ENCODE results near the gene CHN2.

Gene CHN2

DNA sequence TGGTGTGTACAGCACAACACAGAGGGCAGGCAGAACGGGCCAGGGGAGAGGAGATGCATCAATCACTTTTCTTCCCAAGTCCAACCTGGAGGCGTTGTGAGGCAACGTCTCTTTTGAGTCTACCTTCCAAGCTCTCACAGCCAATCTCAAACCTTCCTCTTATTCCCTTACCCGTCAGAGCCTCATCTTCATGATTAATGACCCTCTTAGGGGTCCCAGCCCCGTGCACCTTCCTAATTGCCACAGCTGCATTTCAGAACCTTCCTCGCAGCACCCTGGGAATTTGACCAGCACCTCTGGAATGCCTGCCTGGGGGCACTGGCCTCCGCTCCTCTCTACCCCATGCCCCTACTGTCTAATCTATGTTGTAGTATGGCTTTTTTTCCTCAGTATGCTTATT lies 199.7 kb downstream of the CHN2 start:
- DNase-seq (ENCODE audit: low read depth in 2 of 2): no peak

DNA sequence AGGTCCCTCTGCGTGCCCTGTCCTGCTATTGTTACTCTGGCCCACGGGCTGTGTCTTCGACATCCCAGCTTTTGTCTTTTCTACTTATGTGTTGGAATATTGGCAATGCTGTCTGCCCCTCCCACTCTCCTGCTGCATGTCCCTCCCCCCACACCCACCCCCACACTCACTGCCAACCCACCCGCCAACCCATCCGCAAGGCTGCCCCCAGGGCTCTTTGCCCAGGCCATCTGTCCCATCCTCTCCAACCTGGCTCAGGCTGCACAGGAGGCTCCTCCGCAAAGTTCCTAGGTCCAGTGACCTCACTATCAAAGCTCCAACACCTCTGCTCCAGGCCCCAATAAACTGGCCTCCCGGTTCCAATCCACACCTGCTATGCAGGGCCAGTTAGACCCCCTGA lies 202.0 kb downstream of the CHN2 start:
- no peak for DNase-seq (ENCODE audit: low read depth in 2 of 2)

DNA sequence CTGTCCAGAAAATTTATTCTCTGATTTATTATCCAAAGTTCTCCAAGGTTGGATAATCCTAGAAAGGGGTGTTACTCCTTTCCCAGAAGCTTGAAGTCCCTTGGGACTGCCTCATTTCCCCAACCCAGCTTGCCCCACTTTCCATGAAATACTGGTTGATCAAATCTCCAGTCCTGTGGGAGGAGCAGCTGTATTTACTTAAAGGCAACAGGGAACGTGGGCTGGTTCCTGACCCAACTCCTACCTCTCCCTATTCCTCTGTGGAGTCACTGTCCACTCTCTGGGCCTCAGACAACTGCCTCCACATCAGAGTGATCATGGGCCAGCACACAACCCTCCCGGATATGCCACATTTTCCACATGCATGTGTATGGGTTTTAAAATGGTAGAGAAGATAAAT lies 202.8 kb downstream of the CHN2 start:
- DNase-seq (ENCODE audit: low read depth in 2 of 2): no peak

DNA sequence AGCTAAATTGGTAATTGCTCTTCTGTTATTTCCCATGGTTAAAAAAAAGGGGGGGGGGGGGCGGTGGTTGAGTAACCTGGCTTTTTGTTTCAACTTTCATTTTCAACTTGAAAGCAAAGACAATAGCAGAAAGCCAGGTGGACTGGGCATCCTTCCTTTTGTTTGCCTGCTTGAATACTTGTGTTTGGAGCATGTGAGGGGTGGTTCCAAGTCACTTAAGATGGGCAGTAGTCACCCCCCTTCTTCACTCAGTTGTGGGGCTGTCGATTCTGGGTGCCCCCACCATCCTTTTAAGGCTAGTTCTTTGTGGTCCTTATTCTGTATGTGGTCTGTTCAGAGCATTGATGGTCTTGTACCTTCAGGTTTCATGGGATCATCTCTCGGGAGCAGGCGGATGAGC lies 203.4 kb downstream of the CHN2 start:
- no peak for DNase-seq (ENCODE audit: low read depth in 2 of 2)

DNA sequence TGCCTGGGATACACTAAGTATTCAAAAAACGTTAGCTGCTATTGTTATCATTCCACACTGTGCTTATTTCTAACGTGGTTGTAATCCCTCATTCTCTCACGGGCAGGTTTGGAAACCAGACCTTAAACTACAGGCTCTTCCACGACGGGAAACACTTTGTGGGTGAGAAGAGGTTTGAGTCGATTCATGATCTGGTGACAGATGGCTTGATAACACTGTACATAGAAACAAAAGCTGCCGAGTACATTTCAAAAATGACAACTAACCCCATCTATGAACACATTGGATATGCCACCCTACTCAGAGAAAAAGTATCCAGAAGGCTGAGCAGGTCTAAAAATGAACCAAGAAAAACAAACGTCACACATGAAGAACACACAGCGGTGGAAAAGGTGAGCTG lies 205.9 kb downstream of the CHN2 start:
- no peak for DNase-seq (ENCODE audit: low read depth in 2 of 2)

DNA sequence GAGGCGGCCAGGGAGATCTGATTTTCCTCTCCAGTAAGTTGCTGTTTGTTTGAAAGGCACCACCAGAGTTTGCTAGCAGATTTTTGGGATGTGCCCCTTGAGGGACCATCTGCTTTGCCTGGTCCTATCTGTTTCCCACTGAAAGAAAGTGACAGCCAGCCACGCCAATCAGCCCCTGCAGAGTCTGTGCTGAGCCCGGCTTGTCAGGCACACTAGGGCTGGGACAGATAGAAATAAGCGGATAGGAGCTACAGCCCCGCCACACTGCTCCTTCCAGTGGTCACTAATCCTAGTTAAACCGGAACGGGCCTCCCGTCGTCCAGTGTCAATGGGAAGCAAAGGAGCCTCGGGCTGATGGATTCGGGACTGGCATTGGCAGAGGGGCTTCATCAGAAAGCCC lies 207.2 kb downstream of the CHN2 start:
- no peak for DNase-seq (ENCODE audit: low read depth in 2 of 2)

DNA sequence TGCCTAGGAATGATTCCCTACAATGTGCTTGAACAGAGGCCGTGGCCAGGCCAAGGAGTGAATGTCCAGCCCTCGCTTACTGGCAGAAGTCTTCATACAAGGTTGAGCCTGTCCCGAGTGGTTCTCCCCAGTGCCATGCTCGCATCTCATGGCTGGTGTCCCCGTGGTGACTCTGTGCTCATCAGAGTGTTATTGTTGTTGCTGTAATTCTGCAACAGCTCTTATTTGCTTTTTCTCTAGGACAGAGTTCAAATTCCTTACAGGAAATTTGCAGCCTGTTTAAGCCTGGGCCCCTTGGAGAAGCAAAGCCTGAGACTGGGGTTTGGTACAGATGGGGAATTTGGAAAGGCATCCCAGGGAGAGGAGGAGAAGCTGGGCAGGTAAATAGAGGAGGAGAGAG lies 211.3 kb downstream of the CHN2 start:
- DNase-seq (ENCODE audit: low read depth in 2 of 2): no peak

DNA sequence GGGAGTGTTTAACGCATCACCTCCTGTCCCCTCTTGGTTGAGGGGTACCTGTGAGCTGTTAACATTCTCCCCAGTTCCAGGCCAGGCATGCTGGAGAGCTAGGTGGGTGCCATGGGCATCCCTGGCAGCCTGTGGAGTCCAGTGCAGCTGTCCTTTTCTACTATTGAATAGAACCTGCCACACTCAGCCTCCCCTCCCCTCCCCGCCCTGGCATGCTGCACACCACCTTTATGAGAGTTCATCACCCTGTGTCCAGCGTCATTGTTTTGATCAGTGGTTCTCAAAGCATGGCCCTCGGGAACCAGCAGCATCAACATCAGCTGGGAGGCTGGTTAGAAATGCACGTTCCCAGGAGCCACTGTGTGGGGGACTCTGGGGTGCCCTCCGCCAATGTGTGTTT lies 211.8 kb downstream of the CHN2 start:
- DNase-seq (ENCODE audit: low read depth in 2 of 2): no peak

DNA sequence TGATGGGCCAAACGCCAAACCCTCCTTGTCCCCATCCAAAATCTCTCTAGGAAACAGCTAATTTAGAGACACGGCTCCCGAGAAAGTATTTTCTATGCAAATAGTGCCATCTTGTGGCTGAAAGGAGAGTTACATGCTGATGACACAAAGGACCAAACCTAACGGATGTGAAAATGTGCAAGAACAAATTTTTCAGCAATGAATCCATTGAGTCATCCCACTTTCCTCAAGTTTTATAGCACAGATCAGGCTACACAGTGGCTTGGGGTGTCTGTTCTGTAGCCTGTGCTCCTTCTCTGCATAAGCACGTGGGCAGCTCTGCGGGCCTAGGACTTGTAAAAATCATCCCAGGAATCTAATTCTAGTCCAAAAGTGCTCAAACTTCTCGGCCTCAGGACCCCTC lies 214.3 kb downstream of the CHN2 start:
- DNase-seq (ENCODE audit: low read depth in 2 of 2): peak in 1 of 2 experiments; percentile 31

DNA sequence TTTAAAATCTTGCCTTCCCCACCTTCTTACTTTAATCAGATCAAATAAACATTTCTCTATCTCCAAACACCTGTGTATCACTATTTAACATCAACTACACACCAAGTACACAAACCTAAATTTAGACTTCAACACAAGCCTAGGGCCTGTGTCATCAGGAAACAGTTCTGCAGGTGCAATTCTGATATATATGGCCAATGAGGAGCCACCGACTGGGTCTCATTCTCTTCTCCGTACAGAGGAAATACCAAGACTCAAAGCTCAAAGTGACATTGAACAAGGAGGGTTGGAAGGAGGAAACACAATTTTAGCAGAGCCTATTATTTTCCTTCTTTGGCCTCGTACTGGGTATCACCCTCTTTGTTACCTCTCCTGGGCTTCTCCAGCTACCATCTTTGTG lies 216.4 kb downstream of the CHN2 start:
- no peak for DNase-seq (ENCODE audit: low read depth in 2 of 2)

DNA sequence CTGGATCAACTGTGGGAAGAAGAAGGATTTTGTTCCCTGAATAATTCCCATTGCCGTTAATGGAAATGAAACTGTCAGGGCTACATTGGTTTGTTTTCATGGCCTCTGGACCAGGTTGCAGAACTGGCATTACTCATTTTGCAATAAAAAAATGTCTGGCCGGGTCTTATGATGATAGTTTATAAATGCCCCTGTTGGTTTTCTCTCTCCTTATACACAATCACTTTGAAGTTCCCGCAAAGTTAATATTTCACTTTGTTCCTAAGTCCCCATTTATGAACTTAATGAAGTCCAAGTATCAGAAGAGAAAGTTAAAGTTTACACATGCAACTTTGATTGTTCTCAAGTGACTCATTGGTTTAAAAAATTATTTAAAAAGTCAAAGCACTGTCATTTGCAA lies 218.3 kb downstream of the CHN2 start:
- DNase-seq (ENCODE audit: low read depth in 2 of 2): no peak

DNA sequence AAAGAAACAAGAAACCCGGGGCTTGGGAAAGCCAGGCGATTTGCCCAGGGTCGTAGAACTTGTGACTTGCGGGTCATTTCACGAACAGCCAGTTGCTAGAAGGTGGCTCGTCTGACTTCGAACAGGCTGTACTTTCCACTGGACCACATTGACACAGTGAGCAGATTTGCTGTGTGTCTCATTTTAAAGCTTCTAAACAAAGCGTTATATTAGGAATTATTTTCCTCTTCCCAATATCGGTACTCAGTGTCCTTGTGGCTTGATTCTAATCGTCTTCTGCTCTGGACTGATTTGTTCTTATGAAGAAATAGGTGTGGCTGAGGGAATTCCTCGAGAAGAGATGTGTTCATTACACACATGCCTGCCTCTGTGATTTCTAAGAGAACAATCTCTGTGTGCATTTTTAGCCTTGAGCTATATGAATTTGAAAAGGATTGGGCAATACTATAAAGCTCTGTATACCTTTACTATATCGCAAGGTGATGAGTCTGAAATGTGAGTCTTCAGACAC lies 219.1 kb downstream of the CHN2 start:
- no peak for DNase-seq (ENCODE audit: low read depth in 2 of 2)

DNA sequence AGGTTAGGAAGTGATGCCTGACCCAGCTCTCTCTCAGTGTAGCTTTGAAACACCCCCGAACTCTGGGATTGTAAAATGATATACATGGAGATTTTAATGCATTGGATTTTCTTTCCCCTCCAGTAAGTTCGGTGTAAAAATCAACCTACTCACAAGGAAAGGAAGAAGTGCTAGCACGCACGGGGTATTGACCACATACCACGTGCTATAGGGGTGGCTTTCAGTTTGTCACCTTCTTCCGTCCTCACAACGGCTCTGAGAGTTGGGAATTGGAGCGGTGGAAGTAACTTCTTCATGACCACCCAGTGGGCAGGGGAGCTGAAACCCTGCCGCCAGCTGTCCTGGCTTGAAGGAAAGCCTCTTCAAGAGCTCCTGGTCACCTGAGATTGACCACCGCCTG lies 219.6 kb downstream of the CHN2 start:
- DNase-seq (ENCODE audit: low read depth in 2 of 2): no peak

DNA sequence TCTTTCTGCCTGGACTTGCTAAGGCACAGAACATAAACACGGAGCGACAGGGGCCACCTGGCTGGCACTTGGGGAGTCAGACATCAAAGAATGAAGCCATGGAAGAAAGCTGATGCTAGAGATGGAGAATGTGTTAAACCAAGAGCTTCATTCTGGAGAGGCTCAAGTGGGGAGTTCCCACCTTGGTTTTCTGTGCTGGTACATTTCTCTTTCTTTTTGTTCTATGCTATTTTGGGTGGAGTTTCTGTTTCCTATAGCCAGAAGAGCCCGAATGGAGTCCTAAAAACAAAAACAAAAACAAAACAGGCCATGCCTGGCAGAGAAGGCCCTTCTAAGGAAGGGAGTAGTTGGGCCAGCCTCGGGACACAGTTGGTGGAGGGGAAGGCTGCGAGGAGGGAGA lies 220.6 kb downstream of the CHN2 start:
- DNase-seq (ENCODE audit: low read depth in 2 of 2): no peak

DNA sequence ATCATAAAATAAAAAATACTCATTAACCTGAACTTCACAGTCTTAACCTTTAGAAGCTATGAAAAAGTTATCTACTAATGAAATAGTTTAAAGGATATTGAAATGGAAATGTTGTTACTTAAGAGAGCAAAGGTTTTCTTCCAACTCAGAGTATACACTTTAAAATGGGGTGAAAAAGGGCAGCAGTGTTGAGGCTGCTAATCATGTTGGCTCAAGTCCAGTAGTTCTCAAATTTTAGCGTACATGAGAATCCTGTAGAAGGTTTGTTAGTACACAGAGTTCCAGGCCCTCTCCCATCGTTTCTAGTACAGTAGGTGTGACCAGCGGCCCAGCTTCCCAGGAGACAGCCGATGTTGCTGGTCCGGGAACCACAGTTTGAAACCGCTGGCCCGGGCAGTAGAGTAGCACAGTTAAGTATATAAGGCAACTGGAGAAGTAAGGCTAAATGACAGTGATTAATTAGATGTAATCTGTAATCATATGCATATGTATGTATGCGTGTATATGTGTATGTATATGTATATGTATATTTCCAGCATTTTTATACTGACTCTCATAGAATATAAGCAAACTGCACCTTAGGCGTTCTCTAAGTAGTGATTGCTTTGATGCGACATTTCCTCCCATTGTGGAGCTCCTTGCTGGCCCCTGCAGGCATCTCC lies 221.8 kb downstream of the CHN2 start:
- no peak for DNase-seq (ENCODE audit: low read depth in 2 of 2)

DNA sequence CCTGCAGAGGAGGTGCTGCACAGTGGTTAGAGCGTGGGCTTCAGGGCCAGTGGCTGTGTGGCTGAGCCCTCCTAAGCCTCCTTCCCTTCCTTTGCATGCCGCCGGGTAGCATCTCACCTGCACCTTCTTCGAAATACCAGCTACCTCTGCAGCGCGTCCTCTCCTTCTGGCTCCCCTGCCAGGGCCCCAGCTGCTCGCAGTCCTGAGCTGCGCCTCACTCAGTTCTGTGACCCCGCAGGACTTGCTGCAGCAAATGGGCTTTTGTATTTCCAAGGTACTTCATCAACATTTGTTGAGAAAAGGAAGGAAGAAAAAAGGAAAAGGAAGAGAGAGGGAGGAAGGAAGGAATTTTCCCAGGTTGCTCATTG lies 222.3 kb downstream of the CHN2 start:
- no peak for DNase-seq (ENCODE audit: low read depth in 2 of 2)

DNA sequence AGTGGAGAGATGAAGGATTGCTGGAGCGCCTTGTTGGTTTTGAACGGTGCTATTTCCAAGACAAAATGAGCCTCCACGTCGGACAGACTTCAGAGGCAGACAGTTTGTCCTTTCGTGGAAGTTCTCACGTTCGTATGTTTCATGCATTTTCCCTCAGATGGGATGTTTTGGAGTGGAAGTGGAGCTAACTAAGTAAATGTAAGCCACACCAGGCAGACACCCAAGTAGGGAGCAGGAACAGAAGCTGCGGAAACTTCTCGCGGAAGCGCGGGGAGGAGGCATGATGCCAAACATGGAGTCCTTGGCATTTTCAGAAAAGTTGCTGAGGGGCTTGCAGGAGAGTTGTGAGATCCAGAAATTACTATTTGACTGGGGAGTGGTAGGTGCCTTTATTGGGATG lies 223.5 kb downstream of the CHN2 start:
- no peak for DNase-seq (ENCODE audit: low read depth in 2 of 2)

DNA sequence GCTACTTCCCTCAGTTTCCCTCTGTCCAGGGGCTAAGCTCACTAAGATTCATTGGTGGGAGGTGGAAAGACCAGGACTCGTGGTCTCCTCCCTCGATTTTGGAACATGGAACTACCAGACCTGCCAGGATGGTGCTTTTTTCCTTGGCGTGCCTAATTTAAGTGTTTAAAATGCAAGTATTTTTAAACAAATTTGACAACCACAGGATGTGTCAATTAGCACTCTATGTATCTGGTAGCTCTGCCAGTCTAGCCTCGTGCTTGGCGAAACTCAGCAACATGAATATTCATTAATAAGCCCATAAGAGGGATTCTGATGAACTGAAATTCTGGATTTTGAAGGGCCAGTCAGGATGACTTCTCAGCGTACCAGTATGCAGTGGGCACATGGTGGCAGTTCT lies 224.1 kb downstream of the CHN2 start:
- DNase-seq (ENCODE audit: low read depth in 2 of 2): no peak

DNA sequence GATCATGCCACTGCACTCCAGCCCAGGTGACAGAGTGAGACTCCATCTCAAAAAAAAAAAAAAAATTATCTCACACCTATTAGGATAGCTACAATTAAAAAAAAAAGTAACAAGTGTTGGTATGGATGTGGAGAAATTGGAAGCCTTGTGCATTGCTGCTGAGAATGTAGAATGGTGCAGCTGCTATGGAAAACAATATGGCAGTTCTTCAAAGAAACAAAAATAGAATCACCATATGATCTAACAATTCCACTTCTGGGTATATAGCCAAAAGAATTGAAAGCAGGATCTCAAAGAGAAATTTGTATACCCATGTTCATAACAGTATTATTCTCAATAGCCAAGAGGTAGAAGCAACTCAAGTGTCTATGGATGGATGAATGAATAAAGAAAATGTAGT lies 225.4 kb downstream of the CHN2 start:
- no peak for DNase-seq (ENCODE audit: low read depth in 2 of 2)

DNA sequence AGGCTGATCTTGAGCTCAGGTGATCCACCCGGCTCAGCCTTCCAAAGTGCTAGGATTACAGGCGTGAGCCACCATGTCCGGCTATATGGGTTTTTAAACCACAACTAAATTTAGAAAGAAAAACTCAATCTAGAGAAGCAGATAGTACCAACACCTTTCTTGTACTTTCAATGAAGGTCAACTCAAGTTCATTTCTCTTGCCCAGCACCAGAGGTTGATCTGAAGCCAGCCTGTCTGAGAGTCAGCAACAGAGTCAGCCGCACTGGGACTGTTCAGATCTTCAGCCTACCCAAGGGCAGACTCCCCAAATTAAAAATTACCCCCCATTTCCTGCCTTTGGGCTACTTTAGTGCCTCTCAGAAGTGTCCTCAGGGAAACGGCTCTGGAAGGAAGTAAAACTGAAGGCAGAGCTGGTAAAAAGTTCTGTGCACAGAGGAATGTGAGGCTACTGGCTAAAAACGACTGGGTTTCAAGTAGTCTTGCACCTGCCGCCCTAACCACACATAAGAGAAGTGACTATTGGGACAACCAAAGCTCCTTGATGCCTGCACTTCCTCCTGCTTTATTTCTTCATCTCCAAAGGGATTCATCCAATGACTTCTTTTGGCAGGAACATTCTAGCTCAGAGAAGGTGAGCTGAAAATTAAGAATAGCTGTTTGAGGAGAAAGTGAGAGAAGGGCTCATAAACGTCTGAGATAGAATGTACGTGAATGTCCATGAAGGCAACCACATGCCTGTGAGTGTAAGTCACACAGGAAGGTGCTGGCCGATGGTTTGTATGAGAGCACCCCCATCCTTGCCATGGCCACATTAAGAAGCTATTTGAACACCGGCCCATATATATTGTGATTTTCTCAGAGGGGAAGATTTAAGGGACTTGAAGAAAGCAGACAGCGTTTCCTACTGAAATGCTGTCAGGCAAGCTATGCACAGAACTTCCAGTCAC lies 226.7 kb downstream of the CHN2 start:
- DNase-seq (ENCODE audit: low read depth in 2 of 2): no peak

DNA sequence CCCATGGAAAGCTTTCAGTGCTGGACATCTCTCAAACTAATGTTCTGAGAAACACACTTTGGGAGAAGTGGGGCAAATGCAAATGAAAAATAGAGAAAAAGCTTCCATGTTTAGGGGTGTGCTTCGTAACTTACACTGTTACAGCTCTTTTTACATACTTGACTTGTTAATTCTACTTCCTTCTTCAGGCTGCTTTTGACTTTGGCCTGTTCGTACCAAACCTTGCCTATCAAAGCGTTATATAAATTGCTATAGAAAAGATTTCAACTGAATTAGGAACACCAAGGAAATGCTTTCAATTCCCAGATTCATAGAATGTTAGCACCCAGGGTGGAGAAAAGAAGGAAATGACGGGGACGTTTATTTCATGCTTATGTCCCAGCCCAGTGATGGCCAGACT lies 228.3 kb downstream of the CHN2 start:
- no peak for DNase-seq (ENCODE audit: low read depth in 2 of 2)

DNA sequence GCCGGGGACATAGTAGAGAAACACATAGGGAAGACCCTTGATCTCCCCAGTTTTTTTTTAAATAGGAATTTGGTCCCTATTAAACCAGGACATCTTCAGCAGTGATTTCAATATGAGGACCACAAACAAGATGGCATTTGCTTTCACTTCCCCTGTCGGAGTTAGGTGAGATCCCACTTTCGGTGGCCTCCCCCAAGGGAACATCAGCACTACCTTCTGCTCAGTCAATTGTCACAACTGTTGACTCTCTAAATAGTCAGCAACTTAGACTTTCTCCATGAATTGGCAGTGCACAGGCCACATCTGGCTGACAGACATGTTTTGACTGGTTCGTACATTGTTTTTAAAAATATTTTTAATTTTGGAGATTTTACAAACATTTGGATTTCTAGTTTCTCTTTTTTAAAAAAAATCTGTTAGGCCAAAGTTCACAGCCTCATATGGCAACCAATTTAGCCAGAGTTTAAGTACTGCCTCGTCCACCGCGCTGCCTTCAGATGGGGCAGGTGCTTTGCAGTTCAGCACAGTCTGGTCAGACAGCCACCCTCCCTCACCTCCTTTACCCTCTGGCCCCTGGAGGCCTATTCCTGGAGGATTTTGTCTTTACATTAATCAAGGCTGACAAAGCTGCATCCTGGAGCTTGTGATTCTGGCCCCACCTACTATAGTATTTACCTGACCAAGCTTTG lies 229.9 kb downstream of the CHN2 start:
- DNase-seq (ENCODE audit: low read depth in 2 of 2): no peak

DNA sequence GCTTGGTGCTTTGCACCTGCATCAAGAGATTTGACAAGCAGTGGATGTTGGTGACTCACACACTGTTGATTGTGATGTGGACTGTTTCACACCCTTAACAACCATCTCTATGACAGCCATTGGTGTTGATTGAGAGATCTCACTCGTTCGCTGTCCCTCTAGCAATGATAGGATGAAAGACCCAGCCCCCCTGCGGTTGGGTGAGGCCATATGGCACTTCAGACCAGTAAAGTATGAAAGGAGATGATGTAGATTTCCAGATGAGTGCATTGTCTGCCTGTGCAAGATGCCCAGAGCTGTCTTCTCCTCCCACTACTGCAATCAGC lies 230.4 kb downstream of the CHN2 start:
- DNase-seq (ENCODE audit: low read depth in 2 of 2): no peak

Data from stimulated activated CD4-positive, alpha-beta T cell treated with anti-CD3 and anti-CD28 coated beads, Interleukin-12 subunit alpha, Interleukin-12 subunit beta, amount 100 ng/mL, for 24 hours (primary cell).